NB4 (cell line): ENCODE measurements around the gene CDRT15.

Experiments used
- CTCF ChIP-seq: IDR thresholded peaks from one replicate; pipeline ENCODE4 v1.5.1; 2012; ENCODE audit warnings: low read depth, low read length
- MAX ChIP-seq: IDR thresholded peaks from 2 replicates; pipeline ENCODE4 v1.6.1; 2011; ENCODE audit warnings: low read depth, low read length
- MYC ChIP-seq: IDR thresholded peaks from 2 replicates; pipeline ENCODE4 v1.6.1; 2011; ENCODE audit warnings: low read depth, low read length
- POLR2A ChIP-seq: IDR thresholded peaks from 2 replicates; pipeline ENCODE4 v1.6.1; 2011; ENCODE audit warnings: mild to moderate bottlenecking; ENCODE audit not compliant: insufficient read length; ENCODE audit errors: extremely low read depth

GRCh38 chr17:14227052-14227451, 9.6 kb downstream of the CDRT15 start:
- TF ChIP-seq CTCF = no peak
- no peak for TF ChIP-seq POLR2A
- TF ChIP-seq MAX = no peak
- no peak for TF ChIP-seq MYC
